Mucosa of rectum (tissue), 2 donors: ENCODE measurements around the gene PLXNA2.
A peak's percentile ranks its signal among the peaks of the same experiment; 100 is the strongest.

ENCODE experiments used
- H3K27ac ChIP-seq, 2 donors: one replicate each; pipeline ENCODE4 v1.7.0; 2013; ENCODE audit warnings: inconsistent platforms in 2 of 2, low read depth in 2 of 2, low read length in 2 of 2
- H3K27me3 ChIP-seq, 2 donors: one replicate each; pipeline ENCODE4 v1.7.0; 2013; ENCODE audit warnings: low read length in 2 of 2; ENCODE audit not compliant: control insufficient read depth in 2 of 2, insufficient read depth in 2 of 2
- H3K36me3 ChIP-seq, 2 donors: one replicate each; pipeline ENCODE4 v1.7.0; 2013; ENCODE audit warnings: low read length in 2 of 2; ENCODE audit not compliant: control insufficient read depth in 2 of 2, insufficient read depth in 2 of 2
- H3K4me1 ChIP-seq, 2 donors: one replicate each; pipeline ENCODE4 v1.7.0; 2013; ENCODE audit warnings: low read length in 2 of 2, mild to moderate bottlenecking in 1 of 2; ENCODE audit not compliant: control insufficient read depth in 2 of 2, insufficient read depth in 2 of 2
- H3K4me3 ChIP-seq, 2 donors: one replicate each; pipeline ENCODE4 v1.7.0; 2013; ENCODE audit warnings: low read length in 2 of 2
- H3K9ac ChIP-seq, 2 donors: one replicate each; pipeline ENCODE4 v1.7.0; 2013; ENCODE audit warnings: low read length in 2 of 2, low read depth in 1 of 2, mild to moderate bottlenecking in 1 of 2
- H3K9me3 ChIP-seq, 2 donors: one replicate each; pipeline ENCODE4 v1.7.0; 2013; ENCODE audit warnings: low read length in 2 of 2; ENCODE audit not compliant: control insufficient read depth in 2 of 2
- donor health status: healthy.
- donor health status: Normal muscosa, but diverticular disease.

PLXNA2 gene

DNA sequence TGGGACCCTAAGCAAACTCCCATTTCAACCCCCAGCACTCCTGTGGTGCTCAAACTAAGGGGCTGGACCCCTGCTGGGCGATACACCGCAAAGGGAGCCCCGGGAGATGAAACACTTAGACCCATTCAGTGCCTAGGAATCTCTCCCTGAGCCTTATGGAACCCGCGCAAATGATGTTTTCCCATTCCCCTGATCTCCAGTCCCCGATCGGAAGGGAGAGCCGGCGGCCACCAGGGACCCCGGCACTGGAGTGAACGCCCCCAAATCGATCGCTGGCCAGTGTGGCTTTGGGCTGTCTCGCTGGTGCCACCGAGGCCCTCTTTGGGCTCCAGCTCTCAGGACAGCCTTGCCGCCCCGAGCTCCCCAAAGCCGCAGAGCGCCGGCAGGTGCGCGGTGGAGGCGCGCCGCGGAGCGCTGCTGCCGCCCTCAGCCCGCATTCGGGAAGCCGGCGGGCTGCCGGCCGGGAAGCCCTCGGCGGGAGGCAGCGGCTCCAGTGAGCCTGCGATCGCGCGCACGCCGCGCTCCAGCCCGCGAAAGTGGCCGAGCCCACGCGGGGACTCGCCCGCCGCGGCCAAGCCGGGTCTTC lies 1.1 kb downstream of the PLXNA2 start:
- Histone ChIP-seq H3K36me3 (peaks cover 4 to 5% of the 10 kb centered on the region in 2 donors), H3K27me3 (no peaks in the 10 kb centered on the region)

DNA sequence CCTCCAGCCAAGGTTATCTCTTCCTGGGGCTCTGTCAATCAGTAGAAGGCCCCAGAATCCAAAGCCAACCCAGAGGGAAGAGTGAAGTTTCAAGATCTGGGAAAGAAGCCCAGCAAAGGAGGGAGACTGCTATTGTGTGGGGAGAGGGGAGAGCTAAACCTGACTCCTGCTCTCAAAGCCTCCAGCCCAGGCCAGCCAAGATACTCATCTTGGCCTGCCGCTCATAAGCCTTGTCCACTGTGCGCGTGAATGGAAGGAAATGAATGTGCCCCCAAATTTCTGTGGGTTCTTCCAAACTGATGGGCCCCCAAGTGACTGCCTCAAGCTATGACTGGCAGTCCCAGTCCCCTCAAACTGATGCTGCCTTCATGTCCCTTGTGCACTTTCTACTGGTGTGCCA lies 2.0 kb downstream of the PLXNA2 start:
- H3K36me3 ChIP-seq, result peaks cover 4 to 5% of the 10 kb centered on the region in 2 donors
- H3K4me1 ChIP-seq, result peaks cover 51 to 65% of the 10 kb centered on the region in 2 donors
- H3K9me3 ChIP-seq, result no peaks in the 10 kb centered on the region
- H3K27me3 ChIP-seq, result no peaks in the 10 kb centered on the region
- H3K4me3 ChIP-seq, result peak overlapping the region; percentile 67 to 86
- peak overlapping the region; percentile 40 to 92 for H3K27ac ChIP-seq
- peak overlapping the region; percentile 80 to 93 for H3K9ac ChIP-seq

More for the DNA sequence above, 1.1 kb downstream of the PLXNA2 start:
- no peaks in the 10 kb centered on the region for H3K9me3 ChIP-seq
- peaks cover 44 to 57% of the 10 kb centered on the region in 2 donors for H3K4me1 ChIP-seq
- peak overlapping the region; percentile 80 to 93 for H3K9ac ChIP-seq
- peak overlapping the region; percentile 88 to 92 for H3K27ac ChIP-seq
- peak overlapping the region; percentile 67 to 86 for H3K4me3 ChIP-seq

DNA sequence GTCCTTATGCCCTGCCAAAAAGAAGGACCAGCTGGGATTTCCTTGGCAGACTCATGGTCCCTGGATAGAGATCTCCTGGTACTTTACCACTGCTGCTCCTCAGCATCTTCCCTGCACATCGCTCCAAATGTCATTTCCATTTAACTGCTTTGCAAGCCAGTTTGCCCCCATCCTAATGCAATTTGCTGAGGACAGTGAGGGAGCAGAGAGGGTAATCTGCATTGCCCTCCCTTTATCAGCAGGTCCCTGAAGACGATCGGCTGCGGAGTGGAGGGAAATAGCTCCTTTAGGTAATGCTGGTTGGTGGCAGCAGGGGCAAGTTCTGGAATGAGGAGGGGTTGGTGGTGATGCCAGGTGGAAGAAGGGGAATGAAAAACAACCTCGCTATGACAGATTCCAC lies 2.7 kb downstream of the PLXNA2 start:
- peak overlapping the region; percentile 92 to 95 for H3K27ac ChIP-seq
- H3K9ac ChIP-seq, result peak overlapping the region; percentile 80 to 93
- H3K4me3 ChIP-seq, result peak overlapping the region; percentile 67 to 86
- peaks cover 57 to 72% of the 10 kb centered on the region in 2 donors for H3K4me1 ChIP-seq
- no peaks in the 10 kb centered on the region for H3K9me3 ChIP-seq
- H3K36me3 ChIP-seq, result peaks cover 4 to 5% of the 10 kb centered on the region in 2 donors
- H3K27me3 ChIP-seq, result no peaks in the 10 kb centered on the region

DNA sequence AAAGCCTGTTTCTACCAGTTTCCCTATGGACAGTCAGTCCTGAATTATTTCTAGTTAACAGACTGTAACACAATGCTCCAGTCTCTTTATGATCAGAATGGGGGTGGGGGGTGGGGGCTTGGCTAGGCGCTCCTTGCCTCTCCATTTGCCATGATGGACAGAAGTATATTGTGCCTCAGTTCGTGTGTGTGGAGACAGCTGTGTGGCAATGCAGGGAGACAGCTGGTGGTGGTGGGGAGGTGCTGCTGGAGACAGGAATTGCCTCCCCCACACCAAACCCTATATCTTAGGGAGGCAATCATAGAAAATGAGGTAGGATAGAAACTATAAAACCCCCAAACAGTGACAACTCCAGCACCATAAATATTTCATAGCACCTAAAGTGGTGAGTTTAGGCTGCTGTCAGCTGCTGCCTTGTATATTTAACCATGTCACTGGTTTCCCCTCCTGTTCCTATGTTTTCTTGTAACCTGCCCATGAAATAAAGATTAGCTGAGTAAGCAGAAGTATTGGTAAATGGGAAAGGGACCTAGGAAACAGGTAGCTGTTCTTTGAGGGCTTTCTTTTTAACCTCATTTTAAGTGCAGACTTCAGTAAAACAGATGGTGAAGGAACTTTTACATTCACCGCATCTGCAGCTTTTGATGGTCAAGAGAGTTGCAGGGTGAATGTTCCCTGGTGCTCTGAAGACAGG lies 3.4 kb downstream of the PLXNA2 start:
- H3K9ac ChIP-seq, result peak overlapping the region; percentile 26 to 93
- peak overlapping the region; percentile 92 to 95 for H3K27ac ChIP-seq
- peaks cover 64 to 79% of the 10 kb centered on the region in 2 donors for H3K4me1 ChIP-seq
- H3K36me3 ChIP-seq, result peaks cover 4 to 5% of the 10 kb centered on the region in 2 donors
- H3K27me3 ChIP-seq, result no peaks in the 10 kb centered on the region
- H3K9me3 ChIP-seq, result no peaks in the 10 kb centered on the region
- H3K4me3 ChIP-seq, result peak overlapping the region; percentile 67 to 86

DNA sequence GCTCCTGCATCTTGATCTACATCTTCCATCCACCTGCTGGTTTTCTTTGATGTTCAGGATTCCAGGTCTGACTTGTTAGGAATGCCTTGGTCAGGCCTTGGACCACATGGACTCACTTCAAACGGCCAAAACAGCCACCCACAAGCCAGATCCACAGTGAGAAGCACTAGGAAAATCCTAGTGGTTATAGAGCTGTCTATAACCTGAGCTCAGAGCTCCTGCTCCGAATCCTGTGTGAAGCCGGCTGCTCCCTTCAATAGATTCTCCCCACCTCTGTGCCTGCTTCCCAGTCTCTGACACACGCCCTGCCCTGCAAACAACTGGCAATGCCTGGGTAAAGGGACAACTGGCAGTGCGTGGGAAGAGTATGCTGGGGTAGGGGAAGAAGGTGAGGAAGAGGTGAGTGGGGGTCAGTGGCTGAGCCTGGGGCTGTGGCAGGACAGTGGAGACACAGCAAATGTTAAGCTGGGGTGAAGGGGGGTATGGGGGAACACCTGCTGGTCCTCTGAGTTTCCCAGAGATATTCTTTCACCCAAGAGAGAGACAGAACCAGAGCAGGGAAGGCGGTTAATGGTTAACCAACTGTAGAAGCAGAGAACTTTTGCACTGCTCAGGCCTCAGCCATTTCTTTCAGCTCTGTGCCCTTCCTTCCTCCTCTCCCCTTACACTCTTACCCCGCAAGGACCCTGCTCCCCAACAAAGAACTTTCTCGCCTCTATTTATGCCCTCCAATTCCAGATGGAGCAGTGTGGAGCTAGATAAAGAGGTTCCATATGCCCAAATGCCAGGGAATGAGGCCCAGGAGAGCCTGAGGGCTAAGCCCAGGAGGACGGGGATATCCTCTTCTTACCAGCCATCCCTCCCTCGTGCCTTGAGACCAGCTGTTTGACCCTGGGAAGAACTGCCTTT lies 4.5 kb downstream of the PLXNA2 start:
- no peaks in the 10 kb centered on the region for H3K27me3 ChIP-seq
- peak overlapping the region; percentile 92 to 95 for H3K27ac ChIP-seq
- H3K4me3 ChIP-seq, result peak overlapping the region; percentile 56 to 86
- peaks cover 67 to 85% of the 10 kb centered on the region in 2 donors for H3K4me1 ChIP-seq
- peaks cover 4 to 5% of the 10 kb centered on the region in 2 donors for H3K36me3 ChIP-seq
- no peaks in the 10 kb centered on the region for H3K9me3 ChIP-seq
- peak overlapping the region; percentile 69 to 93 for H3K9ac ChIP-seq

DNA sequence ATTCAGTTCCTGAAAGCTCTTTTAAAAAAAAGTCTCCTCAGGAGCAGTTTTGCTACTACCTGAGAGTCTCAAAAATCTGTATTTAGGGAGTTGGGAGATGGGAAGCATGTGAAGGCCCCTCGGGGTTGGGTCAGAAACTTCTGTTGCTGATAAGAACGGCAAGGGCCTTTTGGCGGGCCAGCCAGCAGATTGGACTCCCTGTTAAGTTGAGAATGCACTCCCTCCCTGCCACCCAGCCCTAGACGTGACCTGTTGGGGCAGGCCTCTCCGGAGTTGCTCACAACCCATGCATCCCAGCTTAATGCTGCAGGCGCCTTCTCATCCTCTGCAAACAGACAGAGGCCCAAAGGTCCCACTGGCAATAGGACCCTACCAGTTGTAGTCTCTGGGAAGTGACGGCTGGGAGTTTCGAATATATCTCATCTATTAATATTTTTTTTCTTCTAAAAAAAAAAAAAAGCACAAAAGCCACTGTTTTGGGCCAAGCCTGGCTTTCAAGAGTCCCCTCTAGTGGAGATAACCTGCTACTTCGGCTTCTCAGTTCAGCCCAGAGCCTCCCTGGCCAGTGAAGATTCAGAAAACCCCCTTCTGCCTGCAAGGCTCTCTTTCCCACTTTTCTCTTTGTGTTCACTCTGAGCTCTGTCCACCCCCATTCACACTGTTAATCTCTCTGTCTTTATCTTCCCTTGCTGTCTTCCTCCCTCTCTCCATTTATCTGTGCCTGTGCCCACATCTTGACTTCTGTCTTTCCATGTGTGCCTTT lies 5.3 kb downstream of the PLXNA2 start:
- Histone ChIP-seq H3K27ac (peak overlapping the region; percentile 92 to 95), H3K4me1 (peaks cover 66 to 90% of the 10 kb centered on the region in 2 donors), H3K36me3 (peaks cover 4 to 5% of the 10 kb centered on the region in 2 donors), H3K27me3 (no peaks in the 10 kb centered on the region), H3K4me3 (peak overlapping the region; percentile 56 to 86), H3K9ac (peak overlapping the region; percentile 69 to 93), H3K9me3 (no peaks in the 10 kb centered on the region)

DNA sequence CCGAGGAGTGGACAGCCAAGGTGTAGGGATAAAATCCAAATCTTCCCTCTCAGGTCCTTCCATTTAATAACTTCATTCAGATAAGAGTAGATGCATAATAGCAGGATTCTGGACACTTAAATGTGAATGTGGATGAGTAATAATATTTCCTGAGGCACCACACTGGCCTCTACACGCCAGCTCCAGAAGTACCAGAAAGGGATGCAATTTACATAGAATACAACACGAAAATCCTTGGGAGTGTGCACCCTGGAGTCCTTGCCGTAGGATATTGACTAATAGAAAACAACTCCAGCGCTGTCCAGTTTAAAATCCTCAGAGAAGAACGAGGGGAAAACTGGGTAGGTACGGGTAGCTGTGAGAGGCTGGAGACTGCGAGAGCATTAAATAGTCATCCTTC lies 6.9 kb downstream of the PLXNA2 start:
- H3K36me3 ChIP-seq, result peaks cover 4 to 5% of the 10 kb centered on the region in 2 donors
- H3K9me3 ChIP-seq, result no peaks in the 10 kb centered on the region
- no peaks in the 10 kb centered on the region for H3K27me3 ChIP-seq
- H3K27ac ChIP-seq, result peak overlapping the region; percentile 75 to 76
- H3K4me1 ChIP-seq, result peaks cover 66 to 96% of the 10 kb centered on the region in 2 donors
- no peak overlapping the region for H3K4me3 ChIP-seq
- no peak overlapping the region for H3K9ac ChIP-seq

DNA sequence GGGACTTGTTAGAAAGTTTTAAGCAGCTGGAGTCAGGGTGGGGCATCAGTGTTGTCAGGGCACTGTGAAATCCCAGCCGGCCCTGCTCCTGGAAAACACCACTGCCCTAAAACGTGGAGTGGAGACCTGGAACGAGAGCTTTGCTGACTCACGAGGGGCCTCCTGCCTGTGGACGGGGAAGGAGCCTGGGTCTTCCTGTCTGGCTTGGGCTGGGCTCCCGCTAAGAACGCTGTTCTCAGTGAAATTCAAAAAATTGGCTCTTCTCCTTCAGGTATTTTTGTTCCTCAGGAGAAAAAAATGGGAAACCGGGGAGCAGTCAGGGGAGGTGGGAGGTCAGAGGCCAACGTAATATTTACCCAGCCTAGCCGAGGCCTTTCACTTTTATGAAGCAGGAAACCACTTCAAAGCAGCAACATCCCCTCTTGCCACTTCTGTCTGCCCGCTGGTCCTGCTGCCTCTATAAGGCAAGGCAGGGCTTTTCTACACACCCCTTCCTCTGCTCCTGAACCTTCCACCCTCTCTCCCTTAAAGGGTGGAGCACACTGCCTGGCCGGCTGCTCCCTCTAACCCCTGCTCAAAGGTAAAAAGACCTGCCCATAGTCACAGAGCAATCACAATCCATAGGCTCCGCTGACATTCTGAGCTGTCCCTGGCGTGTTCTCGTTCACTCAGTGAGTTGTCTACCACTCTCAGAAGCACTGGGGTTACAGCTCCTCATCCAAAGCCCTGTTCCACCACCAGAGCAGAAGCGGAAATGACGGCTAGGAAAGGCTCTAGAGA lies 8.0 kb downstream of the PLXNA2 start:
- Histone ChIP-seq H3K9ac (peak overlapping the region; percentile 27 to 50), H3K4me3 (peak overlapping the region; percentile 33 to 42), H3K27ac (peak overlapping the region; percentile 75 to 76)

More for the DNA sequence above, 8.0 kb downstream of the PLXNA2 start:
- Histone ChIP-seq H3K4me1 (peaks cover 60 to 90% of the 10 kb centered on the region in 2 donors), H3K27me3 (no peaks in the 10 kb centered on the region), H3K9me3 (no peaks in the 10 kb centered on the region), H3K36me3 (peaks cover 0 to under 1% of the 10 kb centered on the region in 2 donors)
